Skin of body (tissue), 2 donors: ENCODE data around the gene CGB8. TPM values are rescaled to one million over a fixed set of nuclear protein-coding genes. Genes with fewer than 3 reads are reported as not detected.
"Not testable (repeated sequence)": the region's sequence is repeated elsewhere in the genome, so short reads cannot be mapped to it uniquely, and the experiment has no call there.

Source experiments
- DNase-seq: peaks from one replicate; lab custom pipeline; 2025; lab: John Stamatoyannopoulos, UW
- total RNA-seq: library from RNA; depleted of rRNA; stranded (reverse); fragments of >200 nt; gene quantifications from one replicate; pipeline ENCODE4 v1.2.3, GENCODE V29; 2014

Gene CGB8
- total RNA-seq, 1 donor from 2014 or later, result not detected

DNA sequence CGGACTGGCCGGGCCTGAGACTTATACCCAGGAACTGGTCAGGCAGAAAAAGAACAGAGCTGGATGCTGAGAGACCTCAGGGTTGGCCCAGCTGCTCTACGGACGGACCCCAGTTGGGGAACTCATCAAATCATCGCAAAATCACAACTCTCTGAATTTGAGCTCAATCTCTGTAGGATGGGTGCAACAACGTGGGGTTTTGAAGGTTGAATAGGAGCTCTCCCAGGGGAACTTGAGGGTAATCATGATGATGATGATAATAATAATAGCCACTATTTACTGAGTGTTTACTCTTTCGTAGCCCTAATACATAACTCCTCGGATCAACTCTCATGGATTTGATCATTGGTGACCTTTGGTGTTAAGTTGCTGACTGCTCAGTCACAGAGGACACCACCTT is 18.6 kb downstream of the CGB8 start:
- DNase-seq, result not testable (repeated sequence)

DNA sequence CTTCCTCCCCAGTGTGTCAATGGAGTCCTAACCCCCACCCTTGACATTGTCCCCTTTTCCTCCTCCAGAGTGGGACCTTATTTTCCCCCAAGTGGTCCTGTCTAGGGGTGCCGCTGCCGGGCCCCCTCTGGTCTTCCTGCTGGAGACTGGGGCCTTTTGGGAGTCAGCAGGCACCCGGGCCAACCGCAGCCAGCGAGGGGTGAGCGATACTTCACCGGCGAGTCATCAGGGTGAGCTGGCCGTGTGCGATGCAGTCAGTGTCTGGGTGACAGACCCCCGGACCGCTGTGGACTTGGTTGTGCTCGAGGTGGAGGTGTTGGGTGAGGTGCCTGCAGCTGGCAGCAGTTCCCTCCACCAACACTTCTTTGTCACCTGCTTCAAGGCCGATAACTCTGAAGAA is 19.2 kb downstream of the CGB8 start:
- not testable (repeated sequence) for DNase-seq

DNA sequence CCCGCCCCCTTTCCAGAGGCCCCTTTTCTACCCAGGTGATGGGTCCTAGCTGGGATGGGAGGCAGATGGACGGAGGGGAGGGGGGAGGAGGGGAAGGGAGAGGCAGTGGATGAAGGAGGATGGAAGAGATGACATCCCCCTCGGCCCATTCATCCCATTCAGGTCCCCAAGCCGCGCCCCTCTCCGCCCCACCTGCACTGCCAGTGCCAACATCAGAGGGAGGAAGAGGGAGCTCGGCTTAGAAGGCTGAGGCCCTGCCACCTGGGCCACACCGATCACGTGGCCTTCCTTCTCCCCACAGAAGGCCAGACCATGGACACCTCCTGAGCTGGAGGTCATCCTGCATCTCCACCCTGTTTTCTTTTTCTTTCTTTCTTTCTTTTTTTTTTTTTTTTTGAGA is 20.2 kb downstream of the CGB8 start:
- DNase-seq, result not testable (repeated sequence)

DNA sequence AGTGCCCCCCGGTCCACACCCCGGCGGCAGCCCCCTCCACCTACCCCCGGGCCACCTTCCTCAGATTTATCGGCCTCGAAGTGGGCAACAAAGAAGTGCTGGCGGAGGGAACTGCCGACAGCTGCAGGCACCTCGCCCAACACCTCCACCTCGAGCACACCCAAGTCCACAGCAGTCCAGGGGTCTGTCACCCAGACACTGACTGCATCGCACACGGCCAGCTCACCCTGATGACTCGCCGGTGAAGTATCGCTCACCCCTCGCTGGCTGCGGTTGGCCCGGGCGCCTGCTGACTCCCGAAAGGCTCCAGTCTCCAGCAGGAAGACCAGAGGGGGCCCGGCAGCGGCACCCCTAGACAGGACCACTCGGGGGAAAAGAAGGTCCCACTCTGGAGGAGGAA is 23.3 kb downstream of the CGB8 start:
- not testable (repeated sequence) for DNase-seq

DNA sequence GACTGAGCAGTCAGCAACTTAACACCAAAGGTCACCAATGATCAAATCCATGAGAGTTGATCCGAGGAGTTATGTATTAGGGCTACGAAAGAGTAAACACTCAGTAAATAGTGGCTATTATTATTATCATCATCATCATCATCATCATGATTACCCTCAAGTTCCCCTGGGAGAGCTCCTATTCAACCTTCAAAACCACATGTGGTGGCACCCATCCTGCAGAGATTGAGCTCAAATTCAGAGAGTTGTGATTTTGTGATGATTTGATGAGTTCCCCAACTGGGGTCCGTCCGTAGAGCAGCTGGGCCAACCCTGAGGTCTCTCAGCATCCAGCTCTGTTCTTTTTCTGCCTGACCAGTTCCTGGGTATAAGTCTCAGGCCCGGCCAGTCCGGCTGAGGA is 23.8 kb downstream of the CGB8 start:
- not testable (repeated sequence) for DNase-seq

DNA sequence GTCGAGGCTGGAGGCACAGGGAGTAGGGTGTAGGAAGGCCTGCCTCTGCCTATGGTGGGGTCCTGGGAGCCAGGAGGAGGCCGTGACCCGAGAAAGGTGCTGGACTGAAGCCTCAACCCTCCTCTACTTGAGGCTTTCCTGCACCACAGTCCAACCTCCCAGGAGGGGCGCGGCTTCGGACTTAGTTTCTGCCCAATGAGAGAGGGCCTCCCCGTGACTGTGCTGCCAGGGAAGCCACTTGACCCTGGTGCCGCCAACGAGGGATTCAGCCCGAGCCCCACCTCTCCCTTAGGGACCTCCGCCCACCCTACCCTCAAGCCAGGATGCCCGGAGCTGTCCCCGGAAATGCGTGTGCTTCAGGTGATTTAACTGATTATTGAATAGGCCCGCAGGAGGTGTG is 24.7 kb downstream of the CGB8 start, which contains the start of gene CGB3:
Gene CGB3 (minus strand): TSS at position 101 of the 400 bp plus-strand sequence. CDS start 362 bp downstream, outside the sequence.
- not testable (repeated sequence) for DNase-seq

DNA sequence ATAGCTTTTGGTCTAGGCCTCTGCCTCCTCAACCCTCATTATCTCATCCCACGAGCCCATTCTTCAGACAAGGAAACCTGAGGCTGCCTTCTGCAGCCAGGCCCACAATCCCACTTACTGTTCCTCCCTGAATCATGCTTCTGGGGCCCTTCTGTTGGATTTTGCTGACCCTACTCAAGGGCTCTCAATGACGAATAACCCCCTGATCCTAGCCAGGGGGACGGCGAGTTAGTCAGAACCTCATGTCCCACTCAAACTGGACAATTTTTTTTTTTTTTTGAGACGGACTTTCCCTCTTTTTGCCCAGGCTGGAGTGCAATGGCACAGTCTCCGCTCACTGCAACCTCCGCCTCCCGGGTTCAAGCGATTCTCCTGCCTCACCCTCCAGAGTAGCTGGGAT is 26.8 kb downstream of the CGB8 start:
- no peak for DNase-seq

DNA sequence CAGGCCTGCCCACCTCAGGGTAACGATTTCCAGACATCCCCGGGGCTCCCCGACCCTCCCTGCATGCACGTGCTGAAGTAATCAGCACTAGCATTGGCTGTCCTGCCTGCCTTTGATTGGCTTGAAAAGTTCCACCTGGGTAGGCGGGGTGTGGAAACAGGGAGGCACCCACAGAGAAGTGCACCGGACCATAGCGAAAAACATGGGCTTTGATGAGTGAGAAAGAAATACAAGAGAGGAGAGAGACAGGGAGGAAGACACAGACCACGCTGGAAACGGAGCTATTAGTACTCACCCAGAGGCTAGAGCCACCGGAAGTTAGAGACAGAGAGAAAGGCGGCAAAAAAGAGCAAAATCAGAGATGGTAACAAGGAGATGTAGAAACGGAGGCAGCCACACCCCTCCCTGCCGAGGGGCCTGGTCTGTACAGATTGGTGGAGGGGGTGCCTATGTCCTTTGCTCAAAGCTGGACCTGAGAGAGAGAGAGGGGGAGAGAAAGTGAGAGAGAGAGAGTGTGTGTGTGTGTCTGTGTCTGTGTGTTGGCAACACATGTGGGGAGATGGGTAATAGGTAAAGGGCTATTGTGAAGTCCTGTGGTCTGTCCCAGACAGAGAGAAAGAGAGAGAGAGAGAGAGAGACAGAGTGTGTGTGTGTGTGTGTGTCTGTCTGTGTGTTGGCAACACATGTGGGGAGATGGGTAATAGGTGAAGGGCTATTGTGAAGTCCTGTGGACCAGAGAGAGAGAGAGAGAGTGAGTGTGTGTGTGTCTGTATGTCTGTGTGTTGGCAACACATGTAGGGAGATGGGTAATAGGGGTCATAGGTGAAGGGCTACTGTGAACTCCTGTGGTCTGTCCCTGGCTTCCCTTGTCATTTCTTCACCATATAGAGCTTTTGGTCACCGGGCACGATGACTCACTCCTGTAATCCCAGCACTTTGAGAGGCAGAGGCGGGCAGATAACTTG is 27.7 kb downstream of the CGB8 start:
- no peak for DNase-seq

DNA sequence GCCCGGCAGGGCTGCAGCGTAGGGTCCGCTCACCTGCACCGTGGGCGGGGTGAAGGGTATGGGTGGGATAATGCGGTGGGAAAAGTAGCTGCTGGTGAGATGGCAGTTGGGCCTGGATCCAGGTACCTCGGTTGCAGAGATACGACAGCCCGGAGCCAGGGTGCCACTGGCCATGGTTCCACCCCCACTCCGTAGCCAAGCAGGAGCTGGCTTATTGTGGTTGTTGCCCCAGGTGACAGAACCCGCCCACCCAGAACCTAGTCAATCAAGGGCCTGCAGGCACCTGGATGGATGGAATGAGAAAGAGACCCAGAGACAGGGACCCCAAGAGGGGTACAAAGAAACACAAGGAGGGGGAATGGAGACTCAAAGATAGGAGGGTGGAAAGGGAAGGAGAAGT is 28.6 kb downstream of the CGB8 start:
- DNase-seq, result no peak

DNA sequence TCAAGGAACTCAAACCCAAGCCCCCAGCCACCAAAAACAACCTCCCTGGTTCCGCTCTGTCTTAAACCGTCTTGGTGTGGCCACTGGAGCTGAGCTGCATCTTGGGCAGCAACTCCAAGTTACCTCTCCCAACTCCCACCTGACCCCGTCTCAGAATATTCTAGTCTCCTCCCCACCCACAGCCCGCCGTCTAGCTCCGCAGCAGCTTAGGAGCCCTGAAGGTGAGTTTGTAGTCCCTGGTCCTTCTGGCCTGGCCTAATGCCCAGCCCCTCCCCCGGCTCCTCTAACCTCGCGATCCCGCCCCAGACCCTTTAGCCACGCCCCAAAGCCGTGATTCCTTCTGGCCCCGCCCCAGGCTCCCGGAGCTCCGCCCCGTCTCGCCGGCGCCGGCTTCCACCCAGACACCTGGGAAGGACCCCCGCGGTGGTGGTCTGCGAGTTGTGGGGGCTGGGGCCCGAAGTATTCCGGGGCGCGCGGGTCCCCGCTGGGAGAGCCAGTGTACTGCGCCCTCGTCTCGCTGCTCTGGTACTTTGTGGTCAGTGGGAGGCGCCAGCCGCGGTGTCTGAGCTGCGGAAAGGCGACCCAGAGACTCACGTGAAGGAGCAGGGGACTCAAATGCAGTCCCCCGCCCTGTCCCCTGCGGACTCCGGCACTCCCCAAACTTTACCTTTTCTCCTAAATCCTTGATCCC is 29.5 kb downstream of the CGB8 start:
- DNase-seq, result no peak

DNA sequence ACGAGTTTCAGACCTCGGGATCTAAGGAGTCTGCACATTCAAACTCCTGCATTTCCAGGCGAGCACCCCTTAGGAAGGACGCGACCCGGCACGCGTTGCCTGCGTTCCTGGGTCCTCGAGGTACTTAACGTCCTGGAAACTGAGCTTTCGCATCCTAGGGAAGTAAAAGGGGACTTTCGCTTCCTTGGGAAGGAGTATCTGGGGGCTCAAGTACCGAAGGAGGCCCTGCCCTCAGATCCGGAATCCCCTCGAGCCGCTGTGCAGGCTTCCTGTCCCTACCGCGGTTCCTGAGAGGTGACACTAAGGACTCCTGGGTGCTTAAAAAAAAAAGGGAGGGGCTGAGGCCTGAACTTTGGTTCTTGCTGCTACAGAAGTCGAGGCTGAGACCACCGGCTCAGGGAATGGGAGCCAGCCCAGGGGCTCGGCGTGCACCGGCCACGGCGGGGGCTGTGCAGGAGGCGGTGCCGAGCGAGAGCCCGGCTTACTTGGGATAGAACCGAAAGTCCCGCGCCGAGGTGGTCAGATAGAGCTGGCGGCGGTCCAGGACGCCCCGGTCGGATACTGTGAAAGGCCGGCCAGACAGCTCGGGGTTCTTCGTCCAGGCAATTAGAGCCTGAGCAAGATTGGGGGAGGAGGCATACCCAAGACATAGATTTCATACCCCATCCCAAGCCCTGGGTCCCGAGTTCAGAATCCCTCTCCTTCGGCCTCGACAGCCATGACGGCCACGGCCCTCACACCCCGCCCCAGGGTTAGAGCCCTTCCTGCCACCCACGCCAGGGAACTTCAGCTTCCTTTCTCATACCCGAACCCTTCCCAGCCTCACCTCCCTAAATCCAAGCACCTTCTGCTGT is 30.3 kb downstream of the CGB8 start:
- DNase-seq, result not testable (repeated sequence)

DNA sequence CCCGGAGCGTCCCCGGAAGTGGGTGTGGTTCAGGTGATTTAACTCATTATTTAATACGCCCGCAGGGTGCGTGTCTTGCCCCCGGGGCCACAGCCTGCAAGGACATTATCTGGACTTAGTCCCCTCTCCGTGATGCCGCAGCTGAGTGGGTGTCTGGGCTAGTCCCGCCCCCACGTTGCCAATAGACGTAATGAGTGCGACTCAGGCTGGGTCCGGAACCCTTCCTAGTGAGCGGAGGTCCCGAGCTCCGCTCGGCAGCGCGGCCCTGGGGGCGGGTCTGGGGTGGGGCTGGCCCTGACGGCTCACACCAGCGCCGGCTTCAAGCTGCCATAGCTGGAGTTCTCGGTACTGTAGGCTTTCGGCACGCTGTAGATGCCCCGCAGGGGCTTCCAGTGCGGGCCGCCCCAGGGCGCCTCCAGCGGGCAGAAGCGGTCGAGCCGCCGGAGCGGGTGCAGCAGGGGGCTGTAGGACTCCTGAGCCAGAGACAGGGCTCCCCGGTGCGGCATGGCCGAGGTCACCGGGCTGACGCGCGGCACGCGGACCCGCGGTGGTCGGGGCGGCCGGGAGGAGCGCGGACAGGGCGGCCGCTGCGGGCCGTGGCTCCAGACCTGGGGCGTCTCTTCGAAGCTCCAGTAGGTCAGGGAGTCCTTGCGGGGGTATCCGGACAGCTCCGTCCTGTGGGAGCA is 31.1 kb downstream of the CGB8 start:
- DNase-seq, result no peak

DNA sequence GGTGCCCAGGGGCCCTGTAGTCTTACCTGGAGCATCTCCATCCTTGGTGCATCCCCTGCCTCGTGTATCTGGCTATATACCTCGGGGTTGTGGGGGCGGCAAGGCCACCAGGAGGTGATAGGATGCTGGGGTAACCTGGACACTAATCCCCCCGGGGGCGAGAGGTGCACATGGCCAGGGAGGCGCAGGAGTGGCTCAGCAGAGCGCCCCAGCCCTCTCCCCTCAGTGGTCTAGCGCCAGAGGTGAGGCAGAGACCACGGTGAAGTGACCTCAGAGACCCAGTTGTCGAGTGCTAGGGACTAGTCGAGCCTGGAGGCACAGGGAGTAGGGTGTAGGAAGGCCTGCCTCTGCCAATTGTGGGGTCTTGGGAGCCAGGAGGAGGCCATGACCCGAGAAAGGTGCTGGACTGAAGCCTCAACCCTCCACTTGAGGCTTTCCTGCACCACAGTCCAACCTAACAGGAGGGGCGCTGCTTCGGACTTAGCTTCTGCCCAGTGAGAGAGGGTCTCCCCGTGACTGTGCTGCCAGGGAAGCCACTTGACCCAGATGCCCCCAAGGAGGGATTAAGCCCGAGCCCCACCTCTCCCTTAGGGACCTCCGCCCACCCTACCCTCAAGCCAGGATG is 31.8 kb downstream of the CGB8 start, which contains the start of gene LHB:
Gene LHB (minus strand): TSS at position 51 of the 625 bp plus-strand sequence. CDS start 10 bp downstream, at position 41.
- no peak for DNase-seq

DNA sequence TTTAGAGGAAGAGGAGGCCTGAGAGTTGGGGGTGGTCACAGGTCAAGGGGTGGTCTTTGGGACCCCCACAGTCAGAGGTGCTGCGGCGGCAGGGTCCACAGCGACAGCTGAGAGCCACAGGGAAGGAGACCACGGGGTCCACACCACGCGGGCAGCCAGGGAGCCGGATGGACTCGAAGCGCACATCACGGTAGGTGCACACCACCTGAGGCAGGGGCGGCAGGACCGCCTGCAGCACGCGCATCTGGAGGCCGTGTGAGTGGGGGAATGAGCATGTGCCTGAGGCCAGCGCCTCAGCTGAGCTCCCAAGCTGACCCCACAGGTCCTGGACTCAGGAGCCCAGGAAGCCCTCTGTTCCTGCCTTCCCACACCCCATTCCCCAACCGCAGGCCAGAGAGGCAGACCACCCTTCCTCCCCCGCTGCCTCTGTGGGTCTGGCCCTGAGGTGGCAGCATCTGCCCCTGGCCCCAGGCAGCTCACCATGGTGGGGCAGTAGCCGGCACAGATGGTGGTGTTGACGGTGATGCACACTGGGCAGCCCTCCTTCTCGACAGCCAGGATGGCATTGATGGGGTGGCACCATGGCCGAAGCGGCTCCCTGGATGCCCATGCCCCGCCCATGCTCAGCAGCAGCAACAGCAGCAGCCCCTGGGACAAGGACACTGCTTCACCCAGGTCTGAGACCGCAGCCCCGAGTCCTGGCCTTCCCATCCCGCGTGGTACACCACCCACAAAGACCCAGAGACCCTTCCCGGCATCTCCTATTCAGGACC is 32.7 kb downstream of the CGB8 start:
- DNase-seq, result no peak

DNA sequence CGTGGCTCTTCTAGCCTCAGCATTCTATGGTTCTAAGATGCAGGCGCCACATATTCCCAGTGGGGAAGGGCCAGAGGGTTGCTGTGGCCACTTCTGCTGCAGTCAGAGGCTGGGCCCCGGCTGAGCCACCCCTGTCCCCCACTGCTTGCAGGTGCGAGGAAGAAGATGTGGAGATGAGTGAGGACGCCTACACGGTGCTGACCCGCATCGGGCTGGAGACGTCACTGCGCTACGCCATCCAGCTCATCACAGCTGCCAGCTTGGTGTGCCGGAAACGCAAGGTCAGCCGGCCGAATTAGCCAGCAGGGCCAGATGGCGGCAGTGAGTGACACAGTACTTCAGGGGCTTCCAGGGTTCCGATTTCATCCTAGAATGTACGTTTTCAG is 34.0 kb downstream of the CGB8 start:
- no peak for DNase-seq

DNA sequence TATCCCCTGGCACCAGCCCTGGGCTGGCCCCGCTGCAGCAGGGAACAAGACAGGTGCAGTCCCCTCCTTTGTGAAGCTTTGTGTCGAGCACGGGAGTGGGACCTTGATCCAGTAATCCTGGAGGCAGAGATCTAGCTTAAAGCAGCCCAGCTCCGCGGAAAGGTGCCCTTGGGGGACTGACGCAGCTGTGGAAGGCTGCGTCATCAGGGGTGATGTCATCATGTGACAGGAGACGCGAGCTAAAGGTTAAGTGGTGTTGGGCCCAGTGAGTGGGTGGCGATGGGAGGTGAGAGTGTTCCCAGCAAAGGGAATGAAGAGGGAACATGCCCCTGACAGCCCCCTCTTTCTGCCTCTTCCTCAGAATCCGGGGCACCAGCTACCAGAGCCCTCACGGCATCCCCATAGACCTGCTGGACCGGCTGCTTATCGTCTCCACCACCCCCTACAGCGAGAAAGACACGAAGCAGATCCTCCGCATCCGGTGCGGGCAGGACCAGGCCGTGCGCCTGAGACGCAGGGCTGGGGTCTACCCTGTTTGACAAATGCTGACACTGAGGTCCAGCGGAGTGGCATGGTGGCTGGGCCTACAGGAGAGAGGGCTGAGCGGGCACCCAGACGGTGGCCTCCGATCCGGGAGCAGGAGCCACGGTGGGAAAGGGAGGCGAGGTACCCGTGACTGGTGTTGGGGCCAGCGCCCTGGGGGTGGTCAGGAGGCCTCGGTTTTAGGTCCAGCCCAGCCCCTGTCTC is 34.6 kb downstream of the CGB8 start:
- no peak for DNase-seq

DNA sequence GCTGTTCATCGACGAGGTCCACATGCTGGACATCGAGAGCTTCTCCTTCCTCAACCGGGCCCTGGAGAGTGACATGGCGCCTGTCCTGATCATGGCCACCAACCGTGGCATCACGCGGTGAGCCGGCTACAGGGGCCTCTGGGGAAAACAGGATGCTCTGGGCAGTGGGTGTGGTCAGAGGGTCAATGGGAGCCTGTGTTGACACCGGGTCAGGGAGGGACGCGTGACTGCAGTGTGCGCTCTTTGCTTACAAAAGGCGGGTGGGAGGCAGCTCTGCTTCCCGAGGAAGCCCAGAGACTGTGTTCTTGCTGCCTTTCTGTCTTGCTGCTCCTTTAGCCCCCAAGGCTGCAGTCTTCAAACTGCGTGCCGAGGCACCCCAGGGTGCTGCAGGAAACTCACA is 37.7 kb downstream of the CGB8 start:
- DNase-seq, result no peak

DNA sequence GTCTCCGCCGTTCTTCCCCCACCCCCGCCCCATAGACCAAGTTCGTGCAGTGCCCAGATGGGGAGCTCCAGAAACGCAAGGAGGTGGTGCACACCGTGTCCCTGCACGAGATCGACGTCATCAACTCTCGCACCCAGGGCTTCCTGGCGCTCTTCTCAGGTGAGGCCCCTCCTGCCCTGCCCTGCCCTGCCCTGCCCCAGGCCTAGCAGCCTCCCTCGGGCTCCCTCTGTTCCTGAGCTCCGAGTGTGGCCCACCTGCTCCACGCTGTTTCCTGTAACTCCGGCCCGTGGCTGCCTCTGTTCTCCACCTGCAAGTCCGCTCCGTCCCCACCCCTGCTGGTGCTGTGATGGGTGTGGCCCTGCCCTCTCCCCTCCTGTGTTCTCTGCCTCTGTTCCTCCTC is 38.5 kb downstream of the CGB8 start:
- DNase-seq, result no peak

DNA sequence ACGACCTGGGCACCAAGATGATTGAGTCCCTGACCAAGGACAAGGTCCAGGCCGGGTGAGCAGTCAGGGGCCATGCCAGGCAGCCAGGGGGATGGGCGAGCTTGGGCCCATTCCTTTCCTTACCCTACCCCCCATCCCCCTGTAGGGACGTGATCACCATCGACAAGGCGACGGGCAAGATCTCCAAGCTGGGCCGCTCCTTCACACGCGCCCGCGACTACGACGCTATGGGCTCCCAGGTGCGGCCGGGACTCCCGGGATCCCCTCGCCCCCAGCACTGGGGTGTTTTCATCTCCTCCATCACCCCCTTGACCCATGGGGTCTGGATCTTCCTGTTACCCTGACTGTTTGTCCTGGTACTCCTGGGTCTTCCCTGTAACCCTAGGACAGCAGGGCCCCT is 39.1 kb downstream of the CGB8 start:
- DNase-seq, result no peak
